ENCODE data around the gene MSX1.

- TF ChIP-seq CTCF (conservative IDR thresholded peaks at IDR 0.05) (no peak), EZH2 (IDR thresholded peaks at IDR 0.05; ENCODE audit: low read depth) (no peak)
These were observed 29.2 kb downstream of the MSX1 start for GRCh38 chr4:4888695-4889094.
